ENCODE measurements around the gene FBXL13.

DNA sequence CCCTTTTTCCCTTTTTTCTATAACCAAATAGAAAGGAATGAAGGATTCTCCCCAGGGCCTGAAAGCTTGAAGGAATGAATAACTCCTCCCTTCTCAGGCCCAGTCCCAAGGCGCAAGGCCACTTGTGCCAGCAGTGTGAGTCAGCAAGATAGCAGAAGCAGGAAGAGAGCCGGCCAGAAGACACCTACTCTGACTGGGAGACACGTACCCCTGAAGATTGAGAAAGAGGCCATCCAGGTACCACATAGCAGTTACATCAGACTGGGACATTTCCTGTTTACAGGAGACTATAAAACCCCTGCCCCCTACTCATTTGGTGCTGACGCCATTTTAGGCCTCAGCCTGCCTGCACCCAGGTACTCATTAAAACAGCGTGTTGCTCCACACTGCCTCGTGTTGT is 96.3 kb downstream of the FBXL13 start:
- TF ChIP-seq CTCF (IDR thresholded peaks at IDR 0.05) (no peak), POLR2A (IDR thresholded peaks at IDR 0.05; ENCODE audit: low read depth) (no peak)
